Measurements from ENCODE around the gene TAGLN. TPM values are rescaled to one million over a fixed set of nuclear protein-coding genes. Genes with fewer than 3 reads are reported as not detected.

The TAGLN gene
- total and polyA plus RNA-seq, 2 donors (not counting 1 experiment from before 2014, with no cell fraction given), result 17.9 to 51.8 TPM

- peaks cover 30% of the 10 kb centered on the region for H3K4me1 Mint-ChIP-seq
- H3K27ac Mint-ChIP-seq, result peak overlapping the region; percentile 65
- intact Hi-C loops (cut with micrococcal nuclease), result no loop called here
- no peaks in the 10 kb centered on the region for H3K27me3 ChIP-seq (replicated peaks in 1 of 4; ENCODE audit: control extremely low read depth in 1 of 4, control insufficient read depth in 3 of 4, insufficient read depth in 4 of 4, low read length in 3 of 4)
- no peak overlapping the region for H3K4me3 Mint-ChIP-seq
- ChIA-PET CTCF (interaction anchor here (1.6 kb wide), 1 partner anchor 22 kb away, joined by 8 read pairs; the partner anchor contains the start of gene SIDT2), POLR2A (interaction anchor here (1.1 kb wide), 1 partner anchor 12 kb away, joined by 5 read pairs; no protein-coding TSS in a partner anchor)
- peaks cover 11% of the 10 kb centered on the region for H4K20me1 ChIP-seq (ENCODE audit: control insufficient read depth, insufficient read depth, low read length, poor library complexity, severe bottlenecking)
- DNase-seq (peak; percentile 37), ATAC-seq (ENCODE audit: low read depth) (no peak)
- peak overlapping the region; percentile 29 to 68 for H3K27ac ChIP-seq (ENCODE audit: low read length in 2 of 2)
- no peaks in the 10 kb centered on the region for H3K79me2 ChIP-seq (ENCODE audit: control insufficient read depth, insufficient read depth, low read length)
- peaks cover 0 to 58% of the 10 kb centered on the region in 2 experiments for H3K36me3 ChIP-seq (replicated peaks in 1 of 2; ENCODE audit: control extremely low read depth in 1 of 2, control insufficient read depth in 1 of 2, extremely low read depth in 1 of 2, insufficient read depth in 2 of 2, low read length in 1 of 2)
- peak overlapping the region; percentile 27 for H3K4me2 ChIP-seq (replicated peaks; ENCODE audit: low read depth, low read length, poor library complexity, severe bottlenecking)
- H3K27me3 Mint-ChIP-seq, result no peaks in the 10 kb centered on the region
- H3K9ac ChIP-seq (ENCODE audit: low read length), result no peak overlapping the region
- 75% methylated on average over 14 of the region's 14 CpGs for WGBS (ENCODE audit: insufficient coverage)
- no peaks in the 10 kb centered on the region for H3K9me3 Mint-ChIP-seq (ENCODE audit: insufficient read depth)
- no peak for TF ChIP-seq EZH2 (IDR thresholded peaks at IDR 0.05; ENCODE audit: borderline replicate concordance, insufficient read depth, low read depth, low read length, poor library complexity, severe bottlenecking)
- TF ChIP-seq, protein P1, sequence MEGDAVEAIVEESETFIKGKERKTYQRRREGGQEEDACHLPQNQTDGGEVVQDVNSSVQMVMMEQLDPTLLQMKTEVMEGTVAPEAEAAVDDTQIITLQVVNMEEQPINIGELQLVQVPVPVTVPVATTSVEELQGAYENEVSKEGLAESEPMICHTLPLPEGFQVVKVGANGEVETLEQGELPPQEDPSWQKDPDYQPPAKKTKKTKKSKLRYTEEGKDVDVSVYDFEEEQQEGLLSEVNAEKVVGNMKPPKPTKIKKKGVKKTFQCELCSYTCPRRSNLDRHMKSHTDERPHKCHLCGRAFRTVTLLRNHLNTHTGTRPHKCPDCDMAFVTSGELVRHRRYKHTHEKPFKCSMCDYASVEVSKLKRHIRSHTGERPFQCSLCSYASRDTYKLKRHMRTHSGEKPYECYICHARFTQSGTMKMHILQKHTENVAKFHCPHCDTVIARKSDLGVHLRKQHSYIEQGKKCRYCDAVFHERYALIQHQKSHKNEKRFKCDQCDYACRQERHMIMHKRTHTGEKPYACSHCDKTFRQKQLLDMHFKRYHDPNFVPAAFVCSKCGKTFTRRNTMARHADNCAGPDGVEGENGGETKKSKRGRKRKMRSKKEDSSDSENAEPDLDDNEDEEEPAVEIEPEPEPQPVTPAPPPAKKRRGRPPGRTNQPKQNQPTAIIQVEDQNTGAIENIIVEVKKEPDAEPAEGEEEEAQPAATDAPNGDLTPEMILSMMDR (IDR thresholded peaks at IDR 0.05), result no peak
- H3K4me3 ChIP-seq (ENCODE audit: control extremely low read depth in 1 of 5, extremely low read depth in 1 of 5, insufficient read depth in 1 of 5, low read depth in 2 of 5, low read length in 4 of 5), result no peak overlapping the region
- H3K4me1 ChIP-seq (ENCODE audit: control insufficient read depth in 2 of 2, insufficient read depth in 2 of 2, low read length in 2 of 2), result peaks cover 15 to 36% of the 10 kb centered on the region in 2 donors
- no peaks in the 10 kb centered on the region for H3K9me3 ChIP-seq (ENCODE audit: control extremely low read depth in 1 of 3, control insufficient read depth in 2 of 3, insufficient read depth in 1 of 3, low read length in 2 of 3)
- H2AFZ ChIP-seq (ENCODE audit: insufficient read depth, low read depth, low read length, poor library complexity, severe bottlenecking), result no peak overlapping the region
These were observed 2.6 kb downstream of the TAGLN start for GRCh38 chr11:117201658-117202305.

Measured in B cell (primary cell).